Body of pancreas (tissue), 4 donors: ENCODE results near the gene IQCE.

Experiments used
- POLR2A ChIP-seq, 3 donors: fragments of 450-650 bp; IDR thresholded peaks; one replicate each; pipeline ENCODE4 v1.6.1; 2016; ENCODE audit warnings: antibody characterized with exemption in 3 of 3, mild to moderate bottlenecking in 2 of 3
- TF ChIP-seq, protein P1 (sequence below), 7 experiments: fragments of 450-650 bp in 4 of 7; fragments of 200-600 bp in 3 of 7; sonication (generic) in 3 of 7; IDR thresholded peaks; one replicate each; pipeline ENCODE4 v1.5.1; 2016 to 2019; ENCODE audit warnings: antibody characterized with exemption in 7 of 7

GRCh38 chr7:2567679-2568278, 9.0 kb downstream of the IQCE start:
- no peak for TF ChIP-seq POLR2A (IDR thresholded peaks at IDR 0.05)
- TF ChIP-seq, protein P1, sequence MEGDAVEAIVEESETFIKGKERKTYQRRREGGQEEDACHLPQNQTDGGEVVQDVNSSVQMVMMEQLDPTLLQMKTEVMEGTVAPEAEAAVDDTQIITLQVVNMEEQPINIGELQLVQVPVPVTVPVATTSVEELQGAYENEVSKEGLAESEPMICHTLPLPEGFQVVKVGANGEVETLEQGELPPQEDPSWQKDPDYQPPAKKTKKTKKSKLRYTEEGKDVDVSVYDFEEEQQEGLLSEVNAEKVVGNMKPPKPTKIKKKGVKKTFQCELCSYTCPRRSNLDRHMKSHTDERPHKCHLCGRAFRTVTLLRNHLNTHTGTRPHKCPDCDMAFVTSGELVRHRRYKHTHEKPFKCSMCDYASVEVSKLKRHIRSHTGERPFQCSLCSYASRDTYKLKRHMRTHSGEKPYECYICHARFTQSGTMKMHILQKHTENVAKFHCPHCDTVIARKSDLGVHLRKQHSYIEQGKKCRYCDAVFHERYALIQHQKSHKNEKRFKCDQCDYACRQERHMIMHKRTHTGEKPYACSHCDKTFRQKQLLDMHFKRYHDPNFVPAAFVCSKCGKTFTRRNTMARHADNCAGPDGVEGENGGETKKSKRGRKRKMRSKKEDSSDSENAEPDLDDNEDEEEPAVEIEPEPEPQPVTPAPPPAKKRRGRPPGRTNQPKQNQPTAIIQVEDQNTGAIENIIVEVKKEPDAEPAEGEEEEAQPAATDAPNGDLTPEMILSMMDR (IDR thresholded peaks at IDR 0.05): peak in 2 of 7 experiments; percentile 10 to 15
